HG03045 (cell line): Measurements from ENCODE around the gene REV3L.
"Not testable (repeated sequence)": the region's sequence is repeated elsewhere in the genome, so short reads cannot be mapped to it uniquely, and the experiment has no call there.

Source experiments
- ATAC-seq: cut with Tn5 transposase; IDR thresholded peaks from one replicate; pipeline ENCODE4 v1.9.1; 2021; ENCODE audit warnings: mild to moderate bottlenecking, moderate library complexity; ENCODE audit not compliant: unreplicated experiment

The REV3L gene, protein sequence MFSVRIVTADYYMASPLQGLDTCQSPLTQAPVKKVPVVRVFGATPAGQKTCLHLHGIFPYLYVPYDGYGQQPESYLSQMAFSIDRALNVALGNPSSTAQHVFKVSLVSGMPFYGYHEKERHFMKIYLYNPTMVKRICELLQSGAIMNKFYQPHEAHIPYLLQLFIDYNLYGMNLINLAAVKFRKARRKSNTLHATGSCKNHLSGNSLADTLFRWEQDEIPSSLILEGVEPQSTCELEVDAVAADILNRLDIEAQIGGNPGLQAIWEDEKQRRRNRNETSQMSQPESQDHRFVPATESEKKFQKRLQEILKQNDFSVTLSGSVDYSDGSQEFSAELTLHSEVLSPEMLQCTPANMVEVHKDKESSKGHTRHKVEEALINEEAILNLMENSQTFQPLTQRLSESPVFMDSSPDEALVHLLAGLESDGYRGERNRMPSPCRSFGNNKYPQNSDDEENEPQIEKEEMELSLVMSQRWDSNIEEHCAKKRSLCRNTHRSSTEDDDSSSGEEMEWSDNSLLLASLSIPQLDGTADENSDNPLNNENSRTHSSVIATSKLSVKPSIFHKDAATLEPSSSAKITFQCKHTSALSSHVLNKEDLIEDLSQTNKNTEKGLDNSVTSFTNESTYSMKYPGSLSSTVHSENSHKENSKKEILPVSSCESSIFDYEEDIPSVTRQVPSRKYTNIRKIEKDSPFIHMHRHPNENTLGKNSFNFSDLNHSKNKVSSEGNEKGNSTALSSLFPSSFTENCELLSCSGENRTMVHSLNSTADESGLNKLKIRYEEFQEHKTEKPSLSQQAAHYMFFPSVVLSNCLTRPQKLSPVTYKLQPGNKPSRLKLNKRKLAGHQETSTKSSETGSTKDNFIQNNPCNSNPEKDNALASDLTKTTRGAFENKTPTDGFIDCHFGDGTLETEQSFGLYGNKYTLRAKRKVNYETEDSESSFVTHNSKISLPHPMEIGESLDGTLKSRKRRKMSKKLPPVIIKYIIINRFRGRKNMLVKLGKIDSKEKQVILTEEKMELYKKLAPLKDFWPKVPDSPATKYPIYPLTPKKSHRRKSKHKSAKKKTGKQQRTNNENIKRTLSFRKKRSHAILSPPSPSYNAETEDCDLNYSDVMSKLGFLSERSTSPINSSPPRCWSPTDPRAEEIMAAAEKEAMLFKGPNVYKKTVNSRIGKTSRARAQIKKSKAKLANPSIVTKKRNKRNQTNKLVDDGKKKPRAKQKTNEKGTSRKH (N-terminal part only)

DNA sequence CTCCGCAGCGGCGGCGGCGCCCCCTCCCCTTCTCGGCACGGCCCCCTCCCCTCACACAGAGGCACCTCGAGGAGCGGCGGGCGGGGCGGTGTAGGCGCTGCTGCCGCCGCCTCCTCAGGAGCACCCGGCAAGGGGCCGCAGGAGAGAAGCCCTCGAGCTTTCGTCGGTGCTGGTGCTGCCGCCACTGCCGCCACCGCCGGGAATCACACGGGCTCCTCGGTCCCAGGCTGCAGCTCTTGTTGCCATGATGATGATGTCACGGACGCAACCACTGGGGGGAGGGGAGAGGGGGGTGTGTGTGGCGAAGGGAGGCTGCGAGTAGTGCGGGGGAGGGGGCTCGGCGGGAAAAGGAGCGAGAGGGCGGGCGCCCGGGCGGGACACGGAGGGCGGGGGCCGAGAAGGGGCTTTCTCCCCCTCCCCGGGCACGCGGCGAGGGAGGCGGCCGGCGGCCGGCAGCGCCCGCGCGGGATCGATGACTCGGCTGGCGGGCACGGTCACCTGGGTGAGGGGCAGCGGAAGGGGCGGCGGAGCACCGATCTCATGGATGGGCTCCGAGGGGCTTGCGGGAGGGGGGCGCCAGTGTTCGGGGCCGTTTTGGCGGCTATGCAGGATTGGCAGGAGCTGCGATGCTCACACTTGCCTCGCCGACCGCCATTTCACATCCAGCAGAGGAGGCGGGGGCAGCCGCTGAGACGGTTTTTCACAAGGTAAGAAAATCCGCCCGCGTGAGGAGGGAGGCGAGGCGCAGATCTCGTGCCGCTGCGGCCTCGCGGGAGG, at the start of gene REV3L:
Gene REV3L, minus strand, starts transcription at position 260 of the 777 bp plus-strand sequence. CDS start 330 bp downstream, outside the sequence.
- peak; percentile 40 for ATAC-seq

DNA sequence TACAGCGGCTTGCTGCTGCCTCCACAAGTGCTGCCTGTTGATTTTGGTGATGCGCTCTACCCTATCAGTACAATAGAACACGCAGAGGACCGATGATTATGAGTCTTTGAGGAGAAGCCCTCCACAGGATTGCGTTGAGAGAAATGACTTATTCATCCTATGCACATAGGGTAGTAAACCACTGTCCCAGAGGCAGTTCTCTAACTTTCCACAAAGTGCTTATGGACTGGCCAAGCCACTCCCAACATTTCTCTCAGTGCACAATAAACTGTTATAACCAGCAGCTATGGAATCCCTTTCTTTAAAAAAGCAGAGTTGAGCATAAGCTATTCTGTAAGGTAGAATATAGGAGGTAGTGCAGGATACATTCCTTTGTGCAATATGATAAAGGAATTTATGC, 48.2 kb upstream of the REV3L start:
- no peak for ATAC-seq

DNA sequence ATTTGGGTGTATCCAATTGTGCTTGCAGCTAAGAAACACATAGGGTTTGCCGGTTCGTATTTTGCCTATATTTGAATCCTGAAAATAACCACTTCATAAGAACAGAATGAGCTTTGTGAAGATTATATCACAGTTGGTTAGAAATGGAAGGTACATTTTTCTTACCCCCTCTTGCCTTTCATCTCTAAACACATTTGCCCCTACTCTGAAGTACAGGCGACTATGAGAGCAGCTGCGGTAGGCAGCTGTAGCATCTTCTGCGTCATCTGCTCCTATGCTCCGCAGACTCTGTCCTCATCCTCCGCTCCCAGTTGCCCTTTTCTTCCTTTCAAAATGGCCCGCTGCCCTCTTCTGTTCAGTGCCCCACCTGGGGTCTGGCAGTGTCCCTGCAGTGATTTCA, 47.6 kb upstream of the REV3L start:
- no peak for ATAC-seq

DNA sequence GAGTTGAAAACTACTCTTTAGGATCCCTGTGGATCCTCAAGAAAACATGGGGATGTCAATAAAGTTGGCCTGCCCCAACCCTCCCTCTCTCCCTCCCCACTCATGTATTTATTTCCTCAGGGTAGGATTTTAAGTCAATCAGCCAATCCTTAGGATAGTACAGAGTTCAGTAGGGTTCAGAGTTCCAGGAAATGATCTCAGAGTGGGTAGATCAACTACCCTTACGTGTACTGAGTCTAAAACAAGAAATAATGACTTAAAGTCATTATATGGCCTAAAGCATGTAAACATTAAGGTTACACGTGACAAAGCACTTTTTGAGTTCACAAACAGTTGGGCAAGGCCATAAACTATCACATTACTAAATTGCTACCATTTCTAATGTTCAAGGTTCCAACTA, 47.2 kb upstream of the REV3L start:
- no peak for ATAC-seq

DNA sequence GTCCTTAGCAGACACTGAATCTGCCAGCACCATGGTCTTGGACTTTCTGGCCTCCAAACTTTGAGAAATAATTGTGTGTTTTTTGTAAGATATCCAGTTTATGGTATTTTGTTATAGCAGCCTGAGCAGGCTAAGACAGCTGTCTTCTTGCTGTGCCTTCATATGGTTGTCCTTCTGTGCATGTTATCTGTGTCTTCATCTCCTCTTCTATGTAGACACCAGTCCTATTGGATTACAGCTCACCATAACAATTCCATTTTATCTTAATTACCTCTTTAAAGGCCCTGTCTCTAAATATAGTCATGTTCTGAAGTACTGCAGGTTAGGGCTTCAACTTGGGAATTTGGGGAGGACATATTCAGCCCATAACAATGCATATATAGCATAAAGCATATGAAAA, 44.3 kb upstream of the REV3L start:
- no peak for ATAC-seq

DNA sequence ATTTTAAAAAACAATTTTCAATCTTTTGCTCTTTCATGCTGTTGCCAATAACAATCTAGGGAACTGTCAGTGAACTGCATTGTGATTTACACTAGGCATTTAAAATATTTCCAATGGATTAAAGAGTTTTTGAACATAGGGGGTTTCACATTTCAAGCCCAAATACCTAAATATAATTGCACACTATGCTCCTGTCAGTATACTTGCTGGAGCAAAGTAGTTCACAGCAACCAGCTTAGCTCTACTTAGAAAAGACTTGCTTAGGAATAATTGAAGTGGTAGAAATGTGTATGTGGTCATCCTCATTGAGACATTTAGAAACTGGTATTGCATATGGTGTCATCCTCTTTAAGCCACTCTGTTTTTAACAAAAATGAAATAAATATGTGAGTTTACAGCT, 41.7 kb upstream of the REV3L start:
- no peak for ATAC-seq

DNA sequence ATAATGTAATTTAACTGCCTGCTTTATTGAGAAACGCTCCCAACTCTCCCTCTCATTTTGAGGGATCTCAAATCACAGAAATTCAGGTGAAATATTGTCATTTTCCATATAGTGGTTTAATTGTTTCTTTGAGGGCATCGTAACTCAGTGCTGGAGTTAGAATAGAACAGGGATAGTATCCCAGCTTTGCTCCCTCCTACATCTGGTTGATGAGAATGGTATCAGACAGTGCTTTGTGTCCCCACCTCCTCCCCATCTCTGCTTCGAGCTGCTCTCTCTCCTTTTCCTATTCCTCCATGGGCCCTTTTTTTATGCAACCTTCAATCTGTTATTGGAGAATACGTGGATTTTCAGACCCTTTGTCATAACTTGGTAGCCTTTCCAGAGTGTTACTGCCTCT, 41.2 kb upstream of the REV3L start:
- no peak for ATAC-seq

DNA sequence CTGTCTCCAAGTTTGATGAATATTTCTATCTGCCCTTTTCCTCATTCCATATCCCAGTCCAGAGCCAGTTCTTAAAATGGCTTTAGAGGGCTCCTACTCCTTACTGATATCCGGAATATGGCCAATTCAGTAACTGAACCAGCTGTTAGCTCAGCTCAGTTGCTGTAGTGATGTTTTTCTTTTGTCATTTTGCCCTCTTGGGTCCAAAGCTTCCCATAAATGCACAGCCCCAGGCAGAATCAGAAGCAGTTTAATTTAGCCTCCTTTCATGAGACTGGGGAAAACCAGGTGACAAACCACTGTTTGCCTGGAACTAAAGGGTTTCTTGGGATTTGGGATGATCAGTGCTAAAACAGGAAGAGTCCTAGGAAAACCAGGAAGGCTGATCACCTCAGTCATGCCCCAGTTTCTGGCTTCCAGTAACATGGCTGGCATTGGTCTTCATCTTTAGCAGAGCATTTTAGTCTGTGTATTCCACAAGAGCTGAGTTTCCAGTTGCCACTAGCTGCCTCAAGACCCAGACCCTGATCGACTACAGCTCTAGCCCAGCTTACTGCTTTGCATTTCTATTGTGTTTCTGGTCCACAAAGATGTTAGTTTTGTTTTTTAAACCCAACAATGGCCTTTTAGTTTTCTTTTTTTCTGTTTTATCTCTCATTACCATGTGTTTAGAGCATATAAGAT, 40.6 kb upstream of the REV3L start:
- ATAC-seq: no peak

DNA sequence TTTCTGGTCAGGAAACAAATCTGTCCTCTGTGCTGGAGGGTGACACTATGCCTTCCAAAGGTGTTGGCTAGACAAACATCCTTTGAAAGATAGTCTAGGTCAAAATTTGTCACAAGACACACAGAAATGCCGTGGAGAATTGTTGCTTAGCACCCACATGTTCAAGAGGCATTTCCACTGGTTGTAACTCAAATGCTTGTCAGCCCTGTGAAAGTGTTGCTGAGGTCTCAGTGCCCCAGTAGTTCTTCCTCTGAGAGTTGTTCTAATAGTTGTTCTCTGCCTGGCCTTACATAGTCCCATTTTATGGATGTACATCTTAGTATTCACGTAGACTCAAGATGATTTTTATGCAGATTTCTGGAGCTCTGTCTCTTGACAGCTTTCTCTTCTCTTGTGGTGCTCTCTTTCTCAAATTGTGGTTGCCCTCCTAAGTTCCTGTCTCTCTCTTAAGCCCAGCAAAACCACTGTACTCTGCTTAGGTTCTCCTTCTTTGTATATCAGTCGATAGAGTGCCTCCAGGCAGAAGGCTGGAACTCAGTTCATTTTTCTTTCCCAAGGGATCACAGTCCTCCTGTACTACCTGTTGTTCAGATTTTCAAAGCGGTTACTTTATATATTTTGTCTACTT, 39.5 kb upstream of the REV3L start:
- no peak for ATAC-seq

DNA sequence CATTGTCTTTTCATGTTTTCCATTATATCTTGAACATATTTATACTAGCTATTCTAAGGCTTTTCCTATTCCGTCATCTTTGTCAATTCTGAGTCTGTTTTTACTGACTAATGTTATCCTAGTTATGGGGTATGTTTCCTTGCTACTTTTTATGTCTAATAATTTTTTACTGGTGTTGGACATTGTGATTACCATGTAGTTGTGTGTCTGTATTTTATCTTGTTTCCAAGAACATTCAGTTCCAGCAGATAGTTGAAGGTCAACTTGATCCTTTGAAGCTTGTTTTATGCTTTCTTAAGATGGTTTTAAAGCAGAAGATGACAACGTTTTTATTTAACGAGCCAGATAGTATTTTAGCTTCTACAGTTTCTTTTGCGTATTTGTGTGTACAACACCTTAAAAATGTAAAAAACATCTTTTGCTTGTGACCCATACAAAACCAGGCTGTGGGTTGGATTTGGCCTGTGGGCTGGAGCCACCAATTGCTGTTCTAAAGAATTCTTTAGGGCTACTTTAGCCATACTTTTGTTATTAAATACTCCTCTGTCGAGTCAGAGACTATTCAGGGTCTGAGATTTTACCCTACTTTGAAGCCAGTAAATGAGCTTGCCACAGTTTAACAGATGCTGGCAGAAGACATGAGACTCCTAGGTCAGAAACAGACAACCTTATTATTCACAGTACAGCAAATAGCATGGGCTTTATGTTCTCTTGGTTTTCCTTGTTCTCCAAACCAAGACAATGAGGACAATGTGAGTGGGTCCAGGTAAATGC, 38.7 kb upstream of the REV3L start:
- ATAC-seq: no peak

DNA sequence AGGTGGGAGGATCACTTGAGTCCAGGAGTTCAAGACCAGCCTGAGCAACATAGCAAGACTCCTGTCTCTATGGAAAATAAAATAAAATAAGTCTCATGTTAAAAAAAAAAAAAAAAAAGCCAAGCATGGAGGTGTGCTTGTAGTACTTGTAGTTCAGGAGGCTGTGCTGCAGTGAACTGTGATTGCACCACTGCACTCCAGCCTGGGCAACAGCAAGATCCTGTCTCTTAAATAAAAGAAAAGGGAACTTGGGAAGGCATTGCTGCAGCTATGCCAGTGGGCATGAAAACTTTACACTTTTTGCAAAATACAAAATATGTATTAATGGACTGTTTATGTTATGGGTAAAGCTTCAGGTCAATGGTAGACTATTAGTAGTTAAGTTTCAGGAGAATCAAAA, 37.5 kb upstream of the REV3L start:
- no peak for ATAC-seq

DNA sequence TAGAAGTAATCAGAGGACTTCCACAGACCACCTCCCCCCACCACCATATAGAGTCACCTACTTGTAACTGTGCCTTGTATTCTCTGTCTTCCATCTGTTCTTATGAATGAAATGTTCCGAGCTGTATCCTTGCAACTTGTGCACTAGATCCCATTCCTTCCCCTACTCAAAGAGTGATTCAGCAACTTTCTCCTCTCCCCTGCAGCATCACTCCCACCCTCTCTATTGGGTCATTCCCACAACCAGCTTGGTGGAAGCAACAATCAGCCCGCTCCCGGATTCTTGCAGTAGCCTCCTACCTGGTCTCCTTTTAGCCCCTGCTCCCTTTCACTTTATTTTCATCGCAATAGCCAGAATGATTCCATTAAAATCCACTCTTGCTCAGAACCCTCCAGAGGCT, 34.9 kb upstream of the REV3L start:
- no peak for ATAC-seq

DNA sequence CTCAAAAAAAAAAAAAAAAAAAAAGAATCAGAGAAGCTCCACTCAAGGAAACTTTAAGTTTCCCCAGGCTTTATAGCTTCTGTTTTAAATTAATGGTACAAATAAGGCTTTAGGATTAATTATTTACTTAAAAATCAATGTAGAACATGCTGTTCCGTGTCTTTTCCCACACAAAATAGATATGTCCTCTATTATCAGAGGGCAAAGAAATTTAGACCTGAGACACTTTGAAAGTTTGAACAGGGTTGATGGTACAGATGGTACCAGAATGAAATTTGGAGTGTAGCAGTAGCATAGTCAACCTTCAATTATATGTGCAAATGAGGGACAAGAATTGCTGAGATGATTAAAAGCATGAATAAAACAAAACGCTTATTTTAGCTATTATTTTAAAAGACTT, 32.2 kb upstream of the REV3L start:
- no peak for ATAC-seq

DNA sequence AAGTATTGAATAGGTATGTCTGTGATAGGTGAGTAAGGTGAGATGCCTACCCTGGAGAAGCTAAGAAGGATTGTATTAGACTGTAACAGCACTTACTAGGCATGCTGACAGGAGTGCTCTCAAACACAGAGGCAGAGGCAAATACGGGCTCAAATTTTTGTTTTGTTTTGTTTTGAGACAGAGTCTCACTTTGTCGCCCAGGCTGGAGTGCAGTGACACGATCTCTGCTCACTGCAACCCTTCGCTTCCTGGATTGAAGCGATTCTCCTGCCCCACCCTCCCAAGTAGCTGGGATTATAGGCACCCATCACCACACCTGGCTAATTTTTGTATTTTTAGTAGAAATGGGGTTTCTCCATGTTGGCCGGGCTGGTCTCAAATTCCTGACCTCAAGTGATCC, 31.5 kb upstream of the REV3L start:
- not testable (repeated sequence) for ATAC-seq

DNA sequence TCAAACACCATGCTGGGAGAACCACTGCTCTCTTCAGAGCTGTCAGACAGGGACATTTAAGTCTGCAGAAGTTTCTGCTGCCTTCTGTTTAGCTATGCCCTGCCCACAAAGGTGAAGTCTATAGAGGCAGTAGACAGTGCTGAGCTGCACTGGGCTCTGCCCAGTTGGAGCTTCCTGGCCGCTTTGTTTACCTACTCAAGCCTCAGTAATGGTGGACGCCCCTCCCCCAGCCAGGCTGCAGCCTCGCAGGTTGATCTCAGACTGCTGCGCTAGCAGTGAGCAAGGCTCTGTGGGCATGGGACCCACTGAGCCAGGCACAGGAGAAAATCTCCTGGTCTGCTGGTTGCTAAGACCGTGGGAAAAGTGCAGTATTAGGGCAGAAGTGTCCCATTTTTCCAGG, 24.2 kb upstream of the REV3L start:
- ATAC-seq: not testable (repeated sequence)

DNA sequence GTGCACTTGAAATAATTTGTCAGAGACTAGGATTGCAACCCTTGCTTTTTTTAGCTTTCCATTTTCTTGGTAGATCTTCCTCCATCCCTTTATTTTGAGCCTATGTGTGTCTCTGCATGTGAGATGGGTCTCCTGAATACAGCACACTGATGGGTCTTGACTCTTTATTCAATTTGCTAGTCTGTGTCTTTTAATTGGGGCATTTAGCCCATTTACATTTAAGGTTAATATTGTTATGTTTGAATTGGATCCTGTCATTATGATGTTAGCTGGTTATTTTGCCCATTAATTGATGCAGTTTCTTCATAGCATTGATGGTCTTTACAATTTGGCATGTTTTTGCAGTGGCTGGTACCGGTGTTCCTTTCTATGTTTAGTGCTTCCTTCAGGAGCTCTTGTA, 22.5 kb upstream of the REV3L start:
- ATAC-seq: not testable (repeated sequence)

DNA sequence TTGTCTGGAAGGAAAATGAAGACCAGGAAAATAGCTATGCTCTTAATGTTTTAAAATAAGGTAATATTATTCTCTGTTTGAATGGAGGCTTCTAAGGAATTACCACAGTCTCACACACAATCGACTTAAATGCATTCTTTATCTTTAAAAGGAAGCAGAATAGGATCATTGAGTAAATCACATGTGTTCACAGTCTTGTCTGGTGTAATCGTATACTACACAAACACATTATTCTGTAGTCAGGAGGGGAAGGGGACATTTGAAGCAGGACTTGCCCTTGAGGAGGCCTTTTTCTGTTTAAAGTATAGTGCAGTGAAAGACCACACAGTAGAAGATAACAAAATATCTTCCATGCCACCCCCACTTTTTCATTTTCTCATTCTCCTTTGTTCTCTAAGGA, 20.6 kb upstream of the REV3L start:
- ATAC-seq: no peak

DNA sequence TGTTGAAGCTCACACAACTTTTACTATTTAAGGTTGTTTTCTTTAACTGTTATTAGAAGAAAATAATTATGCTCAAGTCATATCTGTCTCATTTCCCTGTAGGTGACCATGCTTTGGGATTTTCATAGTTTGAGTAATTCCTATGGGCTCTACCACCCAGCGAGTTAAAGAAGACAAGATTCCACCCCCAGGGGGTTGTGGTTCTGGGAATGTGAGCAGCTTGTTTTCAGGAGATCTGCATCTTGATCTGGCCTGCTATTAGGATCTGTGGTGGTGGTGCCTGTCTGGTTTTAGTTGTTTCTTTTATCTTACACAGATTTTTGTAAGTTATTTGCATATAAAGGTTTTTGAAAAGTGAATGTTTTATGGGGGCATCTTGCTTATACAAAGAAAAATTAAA, 20.2 kb upstream of the REV3L start:
- ATAC-seq: no peak

DNA sequence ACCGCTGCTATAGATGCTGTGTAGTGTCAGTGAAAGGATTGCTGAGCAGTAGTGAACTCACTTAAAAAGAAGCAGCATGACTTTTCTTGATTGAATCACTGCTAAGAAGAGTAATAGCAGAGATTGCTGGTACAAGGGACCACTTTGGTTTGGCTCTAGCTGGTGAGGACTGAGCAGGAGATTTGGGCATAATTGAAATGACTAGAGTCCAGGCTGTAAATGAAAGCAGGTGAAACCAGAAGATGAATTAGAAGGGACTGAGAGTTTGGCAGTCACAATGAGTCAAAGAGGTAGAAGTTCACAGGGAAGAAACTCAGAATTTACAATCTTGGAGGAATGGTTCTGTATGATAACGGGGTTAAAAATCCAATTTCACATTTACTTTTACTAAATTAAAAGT, 19.1 kb upstream of the REV3L start:
- ATAC-seq: no peak
